Hepatocyte (in vitro differentiated cells): ENCODE results near the gene NEDD4L. TPM values are rescaled to one million over a fixed set of nuclear protein-coding genes. Genes with fewer than 3 reads are reported as not detected.

Source experiments
- DNase-seq: peaks from one replicate; pipeline ENCODE4 v3.0.0-alpha.2; 2016; ENCODE audit warnings: low spot score
- H2AFZ ChIP-seq: fragments of 200-600 bp; sonication (generic); 2 replicates; pipeline ENCODE4 v1.6.0; 2016; ENCODE audit warnings: antibody characterized with exemption, mild to moderate bottlenecking
- H3K27ac ChIP-seq: fragments of 200-600 bp; sonication (generic); 2 replicates; pipeline ENCODE4 v1.5.1; 2016; ENCODE audit warnings: mild to moderate bottlenecking
- H3K27me3 ChIP-seq: fragments of 200-600 bp; sonication (generic); 2 replicates; pipeline ENCODE4 v1.6.1; 2016
- H3K36me3 ChIP-seq: fragments of 200-600 bp; sonication (generic); replicated peaks from 2 replicates; pipeline ENCODE4 v1.5.1; 2016; ENCODE audit warnings: low read depth; ENCODE audit not compliant: insufficient read depth
- H3K4me1 ChIP-seq: fragments of 200-600 bp; sonication (generic); 2 replicates; pipeline ENCODE4 v1.5.1; 2016; ENCODE audit warnings: mild to moderate bottlenecking, moderate library complexity; ENCODE audit not compliant: insufficient read depth
- H3K4me2 ChIP-seq: fragments of 200-600 bp; sonication (generic); 2 replicates; pipeline ENCODE4 v1.6.0; 2016
- H3K4me3 ChIP-seq: fragments of 200-600 bp; sonication (generic); 2 replicates; pipeline ENCODE4 v1.5.1; 2016; ENCODE audit warnings: mild to moderate bottlenecking
- H3K79me2 ChIP-seq: fragments of 200-600 bp; sonication (generic); 2 replicates; pipeline ENCODE4 v1.6.0; 2017; ENCODE audit warnings: mild to moderate bottlenecking
- H3K9me2 ChIP-seq: fragments of 200-600 bp; sonication (generic); replicated peaks from 2 replicates; pipeline ENCODE4 v1.6.0; 2017; ENCODE audit warnings: mild to moderate bottlenecking; ENCODE audit not compliant: insufficient read depth
- H3K9me3 ChIP-seq: fragments of 200-600 bp; sonication (generic); 2 replicates; pipeline ENCODE4 v1.5.1; 2016; ENCODE audit warnings: low read depth, mild to moderate bottlenecking
- H4K20me1 ChIP-seq: fragments of 200-600 bp; sonication (generic); 2 replicates; pipeline ENCODE4 v1.6.0; 2016; ENCODE audit warnings: mild to moderate bottlenecking; ENCODE audit not compliant: insufficient read depth, poor library complexity, severe bottlenecking
- CTCF ChIP-seq: fragments of 200-600 bp; sonication (generic); IDR thresholded peaks from 2 replicates; pipeline ENCODE4 v1.5.1; 2016; ENCODE audit warnings: antibody characterized with exemption, mild to moderate bottlenecking; ENCODE audit not compliant: poor library complexity
- EZH2 ChIP-seq: fragments of 200-600 bp; sonication (generic); IDR thresholded peaks from 2 replicates; pipeline ENCODE4 v1.6.1; 2016; ENCODE audit warnings: antibody characterized with exemption, mild to moderate bottlenecking, borderline replicate concordance
- EZH2phosphoT487 ChIP-seq: fragments of 200-600 bp; sonication (generic); IDR thresholded peaks from one replicate; pipeline ENCODE4 v1.6.1; 2018; ENCODE audit warnings: antibody characterized with exemption, mild to moderate bottlenecking, low read depth, moderate library complexity; ENCODE audit not compliant: unreplicated experiment, severe bottlenecking
- WGBS: methylation state at CpG from one replicate; pipeline ENCODE4 v1.1.6; 2016; ENCODE audit warnings: low lambda C conversion rate; ENCODE audit errors: missing lambda C conversion rate; 5-methylcytosine and 5-hydroxymethylcytosine counted together
- polyA plus RNA-seq: library from polyadenylated mRNA; unstranded; fragments of >200 nt; fragmentation: Nextera tagmentation; extraction: Ambion mirVana; gene quantifications from 2 replicates; pipeline ENCODE4 v1.2.1, GENCODE V29; 2016
- total RNA-seq: library from RNA; depleted of rRNA; stranded (reverse); fragments of >200 nt; gene quantifications from 2 replicates; pipeline ENCODE4 v1.2.3, GENCODE V29; 2014

Gene NEDD4L
- total and polyA plus RNA-seq, 2 experiments from 2014 or later: 104 to 140 TPM

DNA sequence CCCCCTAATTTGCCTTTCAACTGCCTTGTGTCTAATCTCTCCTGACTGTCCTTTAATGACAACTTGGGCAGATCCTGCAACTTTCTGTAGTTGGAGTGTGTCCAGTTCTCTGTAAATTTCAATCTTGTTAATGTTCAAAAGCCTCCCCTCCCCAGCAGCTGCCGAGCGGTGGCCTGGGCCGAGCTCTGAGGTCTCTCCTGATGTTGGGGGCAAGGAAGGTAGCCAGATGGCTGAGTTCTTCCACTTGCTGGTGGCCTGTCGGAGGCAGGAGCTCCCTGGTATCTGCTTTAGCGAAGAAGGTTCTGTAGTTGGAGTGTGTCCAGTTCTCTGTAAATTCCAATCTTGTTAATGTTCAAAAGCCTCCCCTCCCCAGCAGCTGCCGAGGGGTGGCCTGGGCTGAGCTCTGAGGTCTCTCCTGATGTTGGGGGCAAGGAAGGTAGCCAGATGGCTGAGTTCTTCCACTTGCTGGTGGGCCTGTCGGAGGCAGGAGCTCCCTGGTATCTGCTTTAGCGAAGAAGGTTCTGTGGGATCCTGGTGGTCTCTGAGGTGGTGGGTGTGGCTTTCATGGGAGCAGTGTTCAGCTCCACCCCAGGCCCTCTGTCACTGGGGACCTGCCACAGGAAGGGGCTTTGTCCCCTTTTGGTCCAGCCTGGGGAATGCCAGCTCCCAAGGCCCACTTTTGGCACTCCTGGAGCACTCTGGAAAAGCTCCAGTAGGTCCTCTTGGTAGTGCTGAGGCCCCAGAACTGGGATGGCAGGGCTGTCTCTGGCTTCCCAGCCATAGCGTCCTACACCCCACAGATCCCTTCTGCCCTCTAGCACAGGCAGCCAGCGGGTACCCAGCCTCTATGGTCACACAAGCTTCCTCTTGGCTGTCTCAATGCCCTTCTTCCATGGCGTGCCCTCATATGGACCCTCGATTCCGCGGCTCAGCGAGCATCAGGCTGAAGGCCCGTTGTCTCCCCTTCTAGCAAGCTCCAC is 373.0 kb downstream of the NEDD4L start:
- Histone ChIP-seq H3K36me3 (no peaks in the 10 kb centered on the region), H3K9me3 (no peaks in the 10 kb centered on the region), H3K9me2 (no peaks in the 10 kb centered on the region), H3K4me1 (peaks cover 23% of the 10 kb centered on the region), H3K27ac (peak overlapping the region; percentile 56), H3K4me2 (peak overlapping the region; percentile 13), H4K20me1 (no peaks in the 10 kb centered on the region), H2AFZ (no peak overlapping the region), H3K4me3 (no peak overlapping the region), H3K27me3 (no peaks in the 10 kb centered on the region), H3K79me2 (no peaks in the 10 kb centered on the region)
- DNase-seq: no peak
- 76% methylated on average over 16 of the region's 16 CpGs for WGBS
- TF ChIP-seq EZH2: no peak
- no peak for TF ChIP-seq CTCF

DNA sequence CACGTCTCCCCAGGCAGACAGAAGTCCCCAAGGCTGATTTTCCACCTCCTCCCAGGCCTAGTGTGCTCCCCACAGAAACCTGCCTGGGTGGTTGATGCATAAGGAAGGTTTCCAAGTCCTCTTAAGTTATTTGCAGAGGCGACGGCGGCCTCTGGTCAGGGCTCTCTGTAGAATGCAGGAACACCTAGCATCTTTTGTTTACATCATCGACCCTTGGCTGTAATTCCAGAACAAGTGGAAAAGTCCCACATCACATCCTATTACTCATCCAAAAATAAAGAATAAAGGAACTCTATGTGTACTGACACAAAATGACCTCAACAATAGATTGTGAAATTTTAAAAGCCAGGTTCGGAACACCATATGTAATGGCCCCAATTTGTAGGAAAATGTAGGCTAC is 373.7 kb downstream of the NEDD4L start:
- Histone ChIP-seq H3K4me3 (no peak overlapping the region), H3K4me1 (peaks cover 23% of the 10 kb centered on the region), H3K36me3 (no peaks in the 10 kb centered on the region), H3K27me3 (no peaks in the 10 kb centered on the region), H3K9me3 (no peaks in the 10 kb centered on the region), H3K4me2 (no peak overlapping the region), H3K79me2 (no peaks in the 10 kb centered on the region), H2AFZ (no peak overlapping the region), H3K27ac (peak overlapping the region; percentile 56), H4K20me1 (no peaks in the 10 kb centered on the region), H3K9me2 (no peaks in the 10 kb centered on the region)
- no peak for DNase-seq
- TF ChIP-seq CTCF (no peak), EZH2 (no peak), EZH2phosphoT487 (no peak)
- 92% methylated on average over 6 of the region's 6 CpGs for WGBS

DNA sequence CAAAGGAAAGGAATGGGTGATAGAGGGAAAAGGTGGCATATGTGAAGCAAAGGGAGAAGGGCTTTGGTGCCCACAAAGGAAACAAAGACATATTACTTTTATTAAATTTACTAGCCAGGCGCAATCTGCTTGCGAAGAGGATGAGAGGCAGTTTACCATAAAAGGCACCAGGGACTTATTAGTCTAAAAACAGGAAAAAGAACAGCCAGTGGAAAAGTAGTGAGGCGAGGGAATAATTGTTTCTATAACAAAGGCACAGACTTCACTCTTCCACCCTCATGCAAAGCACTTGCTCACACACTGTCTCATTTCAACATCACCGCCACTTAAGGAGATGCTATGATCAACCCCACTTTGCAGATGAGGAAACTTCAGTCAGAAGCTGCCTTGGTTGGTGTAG is 374.3 kb downstream of the NEDD4L start:
- no peaks in the 10 kb centered on the region for H3K9me3 ChIP-seq
- no peaks in the 10 kb centered on the region for H3K9me2 ChIP-seq
- H3K79me2 ChIP-seq: no peaks in the 10 kb centered on the region
- H3K4me2 ChIP-seq: no peak overlapping the region
- H3K4me3 ChIP-seq: no peak overlapping the region
- peaks cover 23% of the 10 kb centered on the region for H3K4me1 ChIP-seq
- peak overlapping the region; percentile 37 for H3K27ac ChIP-seq
- no peak overlapping the region for H2AFZ ChIP-seq
- no peaks in the 10 kb centered on the region for H3K27me3 ChIP-seq
- 98% methylated on average over 4 of the region's 4 CpGs for WGBS
- no peak for DNase-seq
- H4K20me1 ChIP-seq: no peaks in the 10 kb centered on the region
- TF ChIP-seq EZH2phosphoT487 (no peak), CTCF (no peak), EZH2 (no peak)
- no peaks in the 10 kb centered on the region for H3K36me3 ChIP-seq
